GM19395 (cell line): ENCODE data around the gene NR1I3.
A peak's percentile ranks its signal among the peaks of the same experiment; 100 is the strongest.
"Not testable (repeated sequence)": the region's sequence is repeated elsewhere in the genome, so short reads cannot be mapped to it uniquely, and the experiment has no call there.

Experiments used
- ATAC-seq: cut with Tn5 transposase; IDR thresholded peaks from one replicate; pipeline ENCODE4 v1.9.1; 2021; ENCODE audit warnings: mild to moderate bottlenecking, moderate library complexity; ENCODE audit not compliant: unreplicated experiment

NR1I3 gene

GRCh38 chr1:161251579-161251978 lies 13.6 kb upstream of the NR1I3 start:
- no peak for ATAC-seq

GRCh38 chr1:161250829-161251228 lies 12.8 kb upstream of the NR1I3 start:
- ATAC-seq, result no peak

DNA sequence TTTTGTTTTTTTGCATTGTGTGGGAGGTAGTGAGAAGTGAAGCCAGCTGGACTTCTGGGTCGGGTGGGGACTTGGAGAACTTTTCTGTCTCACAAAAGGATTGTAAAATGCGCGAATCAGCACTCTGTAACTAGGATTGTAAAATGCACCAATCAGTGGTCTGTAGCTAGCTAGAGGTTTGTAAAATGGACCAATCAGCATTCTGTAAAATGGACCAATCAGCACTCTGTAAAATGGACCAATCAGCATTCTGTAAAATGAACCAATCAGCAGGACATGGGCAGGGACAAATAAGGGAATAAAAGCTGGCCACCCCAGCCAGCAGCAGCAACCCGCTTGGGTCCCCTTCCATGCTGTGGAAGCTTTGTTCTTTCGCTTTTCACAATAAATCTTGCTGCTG lies 12.1 kb upstream of the NR1I3 start:
- not testable (repeated sequence) for ATAC-seq

DNA sequence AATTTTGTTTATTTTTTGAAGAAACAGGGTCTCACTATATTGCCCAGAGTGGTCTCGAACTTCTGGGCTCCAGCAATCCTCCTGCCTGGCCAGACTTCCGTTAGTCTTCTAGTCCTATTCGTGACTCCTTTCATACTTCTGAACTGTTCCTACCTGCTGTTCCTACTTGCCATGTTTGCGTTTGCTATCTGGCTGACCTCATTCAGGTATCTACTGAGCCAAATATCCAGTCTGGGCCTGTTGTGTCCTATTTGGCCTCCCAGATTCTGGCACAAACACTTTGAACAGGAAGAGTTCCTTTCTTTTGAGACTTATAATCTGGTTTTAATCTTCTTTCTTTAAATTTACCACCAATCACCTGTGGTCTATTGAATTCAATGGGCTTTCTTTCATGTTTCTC lies 6.9 kb upstream of the NR1I3 start:
- ATAC-seq, result no peak

- ATAC-seq, result no peak
Observed at GRCh38 chr1:161242313-161242712, 4.3 kb upstream of the NR1I3 start.

DNA sequence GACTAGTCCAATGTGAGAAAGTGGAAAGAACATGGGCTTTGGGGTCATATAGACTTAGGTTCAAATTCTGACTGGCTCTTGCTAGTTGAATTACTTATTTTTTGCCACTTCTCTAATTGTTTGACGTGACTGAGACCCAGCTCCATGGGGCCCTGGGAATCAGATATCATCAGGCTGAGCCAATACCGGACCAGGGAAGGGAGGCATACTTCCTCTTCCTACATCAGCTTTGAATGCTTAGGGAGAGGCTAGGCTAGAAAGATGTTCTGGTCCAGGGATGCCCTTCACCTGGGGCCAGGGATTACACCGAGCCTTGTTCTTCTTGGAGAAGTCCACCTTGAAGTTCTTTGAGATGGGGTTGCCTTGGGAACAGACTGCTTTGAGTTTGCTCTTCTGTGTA lies 3.7 kb upstream of the NR1I3 start:
- ATAC-seq, result no peak

DNA sequence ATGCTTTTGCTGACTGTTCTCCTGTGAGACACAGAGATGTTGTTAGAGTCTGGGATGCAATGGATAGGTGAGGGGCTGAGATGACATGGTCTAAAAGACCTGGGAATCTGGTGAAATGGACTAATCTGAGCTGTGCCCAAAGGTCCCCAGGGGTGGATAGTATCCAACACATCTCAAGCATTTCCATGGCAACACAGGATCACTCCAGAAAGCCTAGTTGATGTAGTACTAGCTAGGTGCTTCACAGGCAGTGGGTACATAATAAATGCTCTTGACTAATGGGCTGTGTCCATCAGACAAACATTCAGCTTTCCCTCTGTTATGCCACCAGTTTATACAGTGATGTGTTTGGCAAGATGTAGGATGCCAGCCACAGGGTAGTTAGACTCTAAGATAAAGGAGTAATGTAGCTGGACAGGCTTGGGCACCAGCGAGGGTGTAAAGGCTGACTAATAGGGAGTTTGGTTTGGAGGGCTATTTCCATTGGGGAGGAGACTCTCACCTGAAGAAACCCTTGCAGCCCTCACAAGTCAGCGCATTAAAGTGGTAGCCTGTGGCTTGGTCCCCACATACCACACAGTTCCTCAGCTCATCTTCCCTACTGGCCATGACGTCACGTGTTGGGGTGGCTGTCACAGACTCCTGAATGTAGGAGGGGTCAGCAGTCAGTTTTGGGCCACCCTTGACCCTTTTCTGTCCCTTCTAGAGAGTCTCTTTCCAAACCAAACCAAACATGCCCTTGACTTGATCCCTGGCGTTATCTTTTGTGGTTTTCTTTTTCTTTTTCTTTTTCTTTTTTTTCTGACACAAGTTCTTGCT lies 1.8 kb downstream of the NR1I3 start:
- no peak for ATAC-seq

DNA sequence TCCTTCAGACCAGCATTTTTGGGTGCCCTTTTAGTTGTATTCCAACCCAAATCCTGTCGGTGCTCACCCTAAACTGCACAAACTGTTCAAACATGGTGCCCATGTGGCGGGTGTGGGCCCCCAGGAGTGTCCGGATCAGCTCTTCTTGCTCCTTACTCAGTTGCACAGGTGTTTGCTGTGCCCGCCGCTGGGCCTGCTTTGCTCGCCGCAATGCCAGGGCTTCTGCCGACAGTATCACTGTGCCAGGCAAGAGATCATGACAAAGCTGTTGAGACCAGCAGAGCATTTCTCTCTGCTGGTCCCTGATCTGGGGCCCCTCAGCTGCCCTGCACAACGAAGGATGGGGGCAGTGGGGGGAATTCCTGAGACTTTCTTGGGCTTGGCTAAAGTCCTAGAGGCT lies 4.9 kb downstream of the NR1I3 start:
- no peak for ATAC-seq

GRCh38 chr1:161230762-161231161 lies 7.2 kb downstream of the NR1I3 start:
- ATAC-seq, result no peak

DNA sequence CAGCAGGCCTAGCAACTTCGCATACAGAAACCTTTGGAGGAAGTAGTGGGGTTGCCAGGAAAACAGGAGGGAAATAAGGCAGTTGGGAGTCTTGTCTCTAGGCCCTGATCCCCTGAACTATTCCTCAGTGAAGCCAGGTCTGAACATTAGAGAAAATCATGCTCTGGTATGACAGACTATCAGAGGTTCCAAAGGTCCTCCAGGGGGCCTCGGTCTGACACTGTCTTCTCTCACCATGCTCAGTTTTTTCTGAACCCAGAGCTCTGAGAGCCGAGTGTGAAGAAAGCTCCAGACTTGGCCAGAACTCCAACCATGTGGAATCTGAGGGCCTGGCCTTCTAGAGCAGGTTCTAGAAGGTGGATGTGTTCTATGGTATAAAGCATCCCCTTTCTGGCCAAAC lies 8.1 kb downstream of the NR1I3 start:
- no peak for ATAC-seq

DNA sequence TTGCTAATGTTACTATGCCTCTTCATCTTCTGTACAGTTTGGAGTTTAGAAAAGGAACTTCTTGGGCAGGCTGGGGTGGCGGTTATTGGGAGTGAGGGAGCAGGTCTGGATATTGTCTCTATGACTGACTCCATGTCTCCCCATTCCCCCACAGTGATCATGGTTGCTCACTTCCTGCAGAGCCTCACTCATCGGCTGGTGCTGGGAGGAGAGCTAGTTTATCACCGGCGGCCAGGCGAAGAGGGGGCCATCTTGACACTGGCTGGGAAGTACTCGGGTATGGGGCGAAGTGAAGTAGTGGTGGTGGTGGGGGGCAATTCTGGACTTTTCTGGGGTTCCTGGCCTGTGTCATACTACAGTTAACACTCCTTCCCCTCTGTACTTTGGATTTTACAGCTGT lies 10.0 kb downstream of the NR1I3 start:
- no peak for ATAC-seq

GRCh38 chr1:161227196-161227871 lies 10.7 kb downstream of the NR1I3 start:
- ATAC-seq, result peak; percentile 48

- ATAC-seq, result no peak
Observed at GRCh38 chr1:161226759-161227158, 11.2 kb downstream of the NR1I3 start.

DNA sequence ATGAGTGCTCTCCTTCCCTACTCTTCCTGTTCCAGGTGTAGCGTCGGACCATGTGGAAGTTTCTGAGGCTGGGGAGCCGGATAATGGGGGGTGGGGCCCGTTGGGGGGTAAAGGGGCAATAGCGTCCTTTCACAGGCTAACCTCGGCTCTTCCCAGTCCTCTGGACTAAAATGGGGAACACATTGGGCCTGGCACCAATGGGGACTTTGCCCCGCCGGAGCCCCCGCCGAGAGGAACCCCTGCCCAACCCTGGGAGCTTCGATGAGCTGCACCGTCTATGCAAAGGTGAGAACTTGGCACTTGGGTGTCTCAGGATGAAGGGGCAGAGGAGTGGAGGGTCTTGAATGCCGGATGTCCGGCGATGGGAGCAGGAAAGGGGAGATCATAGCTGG lies 11.7 kb downstream of the NR1I3 start:
- ATAC-seq, result no peak

GRCh38 chr1:161225534-161226319 lies 12.3 kb downstream of the NR1I3 start, which contains the start of gene TOMM40L:
Gene TOMM40L (plus strand): TSS chr1:161226060. CDS start chr1:161226490, 430 bp downstream.
- ATAC-seq, result peak; percentile 97

DNA sequence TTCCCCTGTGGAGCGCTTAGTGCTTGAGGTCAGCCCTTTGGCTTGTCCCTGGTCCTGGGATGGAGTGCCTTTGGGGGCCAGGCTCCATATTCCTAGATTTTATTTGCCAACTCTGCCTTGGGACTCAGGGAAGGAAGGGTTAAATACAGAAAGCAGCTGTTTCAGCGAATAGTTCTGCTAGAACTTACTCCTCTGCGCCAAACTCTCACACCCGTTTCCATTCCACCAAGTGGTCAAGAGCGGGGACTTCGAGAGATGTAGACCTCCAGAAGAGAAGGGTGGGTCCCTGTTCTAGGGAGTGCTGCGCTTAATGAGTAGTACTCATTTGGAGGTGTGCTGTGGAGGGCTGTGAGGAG lies 12.8 kb downstream of the NR1I3 start:
- ATAC-seq, result no peak

- not testable (repeated sequence) for ATAC-seq
Observed at GRCh38 chr1:161224695-161225087, 13.3 kb downstream of the NR1I3 start.

DNA sequence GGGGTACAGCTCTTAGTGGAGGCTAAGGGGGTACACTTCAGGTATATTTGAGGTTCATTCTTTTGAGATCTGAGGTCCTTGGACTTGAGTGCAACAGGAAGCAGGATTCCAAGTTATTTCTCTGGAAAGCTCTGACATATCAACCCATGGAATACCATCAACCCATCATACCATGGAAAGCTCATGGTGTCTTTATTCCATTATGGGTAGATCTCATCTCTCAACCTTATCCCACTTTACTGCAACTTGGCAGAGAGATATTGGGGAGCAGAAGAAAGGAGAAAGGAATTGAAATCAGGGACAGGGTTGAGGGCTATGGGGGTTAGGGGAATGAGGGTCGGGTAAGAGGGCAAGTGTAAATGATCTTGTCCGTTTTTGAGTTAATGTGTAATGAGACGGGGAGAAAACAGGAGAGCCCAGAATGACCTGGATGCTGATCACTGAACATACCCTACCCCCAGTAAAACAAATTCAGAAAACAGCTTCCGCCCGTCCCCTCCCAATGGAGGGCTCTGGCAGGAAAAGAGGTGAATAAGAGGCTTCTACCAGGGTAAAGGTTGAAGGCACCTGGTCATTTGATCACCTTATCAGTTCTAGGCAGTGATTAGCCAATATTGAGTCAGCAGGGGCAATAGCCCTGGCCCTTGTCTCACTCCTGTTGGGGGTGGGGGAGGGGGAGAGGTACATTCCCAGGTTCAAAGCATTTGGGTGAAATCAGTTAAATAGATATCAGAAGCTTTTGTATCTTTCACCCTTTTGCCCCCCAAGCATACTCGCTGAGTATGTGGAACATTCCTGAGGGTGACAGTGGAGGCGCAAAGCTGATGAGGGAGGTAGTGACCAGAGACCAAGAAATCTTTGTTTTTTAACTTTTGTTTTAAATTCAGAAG lies 14.0 kb downstream of the NR1I3 start:
- ATAC-seq, result no peak

- no peak for ATAC-seq
Observed at GRCh38 chr1:161222175-161223019, 15.6 kb downstream of the NR1I3 start.

DNA sequence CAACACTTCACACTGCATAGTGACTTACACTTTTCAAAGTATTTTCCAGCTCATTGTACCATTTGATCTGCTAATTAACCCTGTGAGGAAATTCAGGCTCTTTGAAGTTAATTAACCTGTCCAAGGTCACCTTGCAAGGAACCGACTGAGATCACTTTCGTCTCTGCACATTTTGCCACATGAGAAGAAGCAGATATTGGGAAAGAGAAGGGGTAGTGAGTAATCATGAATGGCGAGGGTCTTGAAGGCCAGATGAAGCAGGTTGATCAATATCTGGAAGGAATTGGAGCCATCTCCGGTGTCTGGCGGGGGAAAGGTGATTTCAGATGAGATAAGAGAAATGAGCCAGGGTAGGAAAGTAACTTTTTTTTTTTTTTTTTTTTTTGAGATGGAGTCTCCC lies 18.0 kb downstream of the NR1I3 start:
- ATAC-seq, result no peak
